Neural progenitor cell (in vitro differentiated cells): ENCODE results near the gene SCN1A. TPM values are rescaled to one million over a fixed set of nuclear protein-coding genes. Genes with fewer than 3 reads are reported as not detected.

Experiments
- DNase-seq: peaks from one replicate; pipeline ENCODE4 v3.0.0-alpha.2; 2016; ENCODE audit warnings: low spot score
- H2AFZ ChIP-seq: fragments of 200-600 bp; sonication (generic); replicated peaks from 2 replicates; pipeline ENCODE4 v1.6.1; 2016; ENCODE audit warnings: antibody characterized with exemption
- H3F3A ChIP-seq: fragments of 200-600 bp; sonication (generic); 2 replicates; pipeline ENCODE4 v1.6.1; 2016; ENCODE audit warnings: antibody characterized with exemption, low read depth
- H3K27ac ChIP-seq: fragments of 200-600 bp; sonication (generic); 2 replicates; pipeline ENCODE4 v1.5.1; 2016; ENCODE audit warnings: mild to moderate bottlenecking
- H3K27me3 ChIP-seq: fragments of 200-600 bp; sonication (generic); 2 replicates; pipeline ENCODE4 v1.6.1; 2016; ENCODE audit warnings: mild to moderate bottlenecking, moderate library complexity
- H3K36me3 ChIP-seq: fragments of 200-600 bp; sonication (generic); 2 replicates; pipeline ENCODE4 v1.5.1; 2016
- H3K4me1 ChIP-seq: fragments of 200-600 bp; sonication (generic); 2 replicates; pipeline ENCODE4 v1.6.1; 2016; ENCODE audit warnings: mixed run types
- H3K4me2 ChIP-seq: fragments of 200-600 bp; sonication (generic); 2 replicates; pipeline ENCODE4 v1.6.1; 2016
- H3K4me3 ChIP-seq: fragments of 200-600 bp; sonication (generic); 2 replicates; pipeline ENCODE4 v1.5.1; 2016
- H3K79me2 ChIP-seq: fragments of 200-600 bp; sonication (generic); 2 replicates; pipeline ENCODE4 v1.6.1; 2016; ENCODE audit warnings: low read depth
- H3K9ac ChIP-seq: fragments of 200-600 bp; sonication (generic); 2 replicates; pipeline ENCODE4 v1.6.1; 2016
- H3K9me3 ChIP-seq: fragments of 200-600 bp; sonication (generic); 2 replicates; pipeline ENCODE4 v1.5.1; 2016; ENCODE audit warnings: low read depth
- H4K20me1 ChIP-seq: fragments of 200-600 bp; sonication (generic); 2 replicates; pipeline ENCODE4 v1.6.1; 2016; ENCODE audit warnings: low read depth
- H3K27ac Mint-ChIP-seq: 3 replicates; pipeline ENCODE4 v1.8.0; 2021; ENCODE audit warnings: mixed read lengths
- H3K27me3 Mint-ChIP-seq: 2 replicates; pipeline ENCODE4 v1.8.0; 2022; ENCODE audit warnings: low read depth, mild to moderate bottlenecking, inconsistent platforms, moderate library complexity, mixed read lengths; ENCODE audit not compliant: insufficient read depth
- H3K36me3 Mint-ChIP-seq: 3 replicates; pipeline ENCODE4 v1.8.0; 2021; ENCODE audit warnings: mixed read lengths
- H3K4me1 Mint-ChIP-seq: 3 replicates; pipeline ENCODE4 v1.8.0; 2021; ENCODE audit warnings: mixed read lengths
- H3K4me3 Mint-ChIP-seq: 3 replicates; pipeline ENCODE4 v1.8.0; 2021; ENCODE audit warnings: mild to moderate bottlenecking, moderate library complexity, mixed read lengths
- H3K9me3 Mint-ChIP-seq: 3 replicates; pipeline ENCODE4 v1.8.0; 2020; ENCODE audit warnings: mixed read lengths
- EZH2 ChIP-seq: fragments of 200-600 bp; sonication (generic); IDR thresholded peaks from 2 replicates; pipeline ENCODE4 v1.6.1; 2017; ENCODE audit warnings: antibody characterized with exemption, mild to moderate bottlenecking, moderate library complexity
- EZH2phosphoT487 ChIP-seq: fragments of 200-600 bp; sonication (generic); IDR thresholded peaks from 2 replicates; pipeline ENCODE4 v1.6.1; 2017; ENCODE audit warnings: antibody characterized with exemption
- total RNA-seq: library from RNA; depleted of rRNA; stranded (reverse); fragments of >200 nt; gene quantifications from 2 replicates; pipeline ENCODE4 v1.2.3, GENCODE V29; 2015; ENCODE audit warnings: low replicate concordance
- TF ChIP-seq, protein P1 (sequence below): fragments of 200-600 bp; sonication (generic); IDR thresholded peaks from 2 replicates; pipeline ENCODE4 v1.5.1; 2017; ENCODE audit warnings: antibody characterized with exemption, mild to moderate bottlenecking

The SCN1A gene
- total RNA-seq, 1 donor from 2014 or later = 2.7 TPM

DNA sequence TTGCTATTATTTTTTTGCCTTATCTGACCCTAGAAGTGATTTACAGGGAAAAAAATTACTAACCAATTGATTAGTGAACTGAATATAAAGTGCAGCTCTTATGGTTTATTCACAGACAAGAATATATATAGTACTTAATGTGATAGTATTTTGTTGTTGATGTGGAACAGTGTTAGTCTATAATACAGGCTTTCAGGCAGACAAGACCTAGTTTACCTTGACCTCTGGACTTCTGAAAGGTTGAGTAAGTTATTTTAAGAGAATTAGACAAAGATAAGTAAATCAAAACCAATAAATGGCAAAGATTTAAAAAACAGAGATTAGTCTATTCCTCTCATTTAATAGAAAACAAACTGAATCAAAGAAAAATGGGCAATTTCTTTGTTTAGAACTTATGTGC lies 46.0 kb downstream of the SCN1A start:
- Histone ChIP-seq H3K9me3 (no peaks in the 10 kb centered on the region), H3K4me3 (no peak overlapping the region), H2AFZ (no peak overlapping the region), H3K36me3 (no peaks in the 10 kb centered on the region), H3K4me1 (no peaks in the 10 kb centered on the region), H3K79me2 (no peaks in the 10 kb centered on the region), H3F3A (no peaks in the 10 kb centered on the region), H3K9ac (no peak overlapping the region), H3K27me3 (no peaks in the 10 kb centered on the region), H4K20me1 (no peaks in the 10 kb centered on the region), H3K27ac (no peak overlapping the region), H3K4me2 (no peak overlapping the region)
- Mint-ChIP-seq H3K27ac (no peak overlapping the region), H3K4me3 (no peak overlapping the region), H3K4me1 (peaks cover 2% of the 10 kb centered on the region), H3K36me3 (no peaks in the 10 kb centered on the region), H3K9me3 (no peaks in the 10 kb centered on the region), H3K27me3 (peaks cover 2% of the 10 kb centered on the region)
- TF ChIP-seq, protein P1, sequence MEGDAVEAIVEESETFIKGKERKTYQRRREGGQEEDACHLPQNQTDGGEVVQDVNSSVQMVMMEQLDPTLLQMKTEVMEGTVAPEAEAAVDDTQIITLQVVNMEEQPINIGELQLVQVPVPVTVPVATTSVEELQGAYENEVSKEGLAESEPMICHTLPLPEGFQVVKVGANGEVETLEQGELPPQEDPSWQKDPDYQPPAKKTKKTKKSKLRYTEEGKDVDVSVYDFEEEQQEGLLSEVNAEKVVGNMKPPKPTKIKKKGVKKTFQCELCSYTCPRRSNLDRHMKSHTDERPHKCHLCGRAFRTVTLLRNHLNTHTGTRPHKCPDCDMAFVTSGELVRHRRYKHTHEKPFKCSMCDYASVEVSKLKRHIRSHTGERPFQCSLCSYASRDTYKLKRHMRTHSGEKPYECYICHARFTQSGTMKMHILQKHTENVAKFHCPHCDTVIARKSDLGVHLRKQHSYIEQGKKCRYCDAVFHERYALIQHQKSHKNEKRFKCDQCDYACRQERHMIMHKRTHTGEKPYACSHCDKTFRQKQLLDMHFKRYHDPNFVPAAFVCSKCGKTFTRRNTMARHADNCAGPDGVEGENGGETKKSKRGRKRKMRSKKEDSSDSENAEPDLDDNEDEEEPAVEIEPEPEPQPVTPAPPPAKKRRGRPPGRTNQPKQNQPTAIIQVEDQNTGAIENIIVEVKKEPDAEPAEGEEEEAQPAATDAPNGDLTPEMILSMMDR = no peak
- TF ChIP-seq EZH2 = no peak
- no peak for TF ChIP-seq EZH2phosphoT487
- DNase-seq = no peak

DNA sequence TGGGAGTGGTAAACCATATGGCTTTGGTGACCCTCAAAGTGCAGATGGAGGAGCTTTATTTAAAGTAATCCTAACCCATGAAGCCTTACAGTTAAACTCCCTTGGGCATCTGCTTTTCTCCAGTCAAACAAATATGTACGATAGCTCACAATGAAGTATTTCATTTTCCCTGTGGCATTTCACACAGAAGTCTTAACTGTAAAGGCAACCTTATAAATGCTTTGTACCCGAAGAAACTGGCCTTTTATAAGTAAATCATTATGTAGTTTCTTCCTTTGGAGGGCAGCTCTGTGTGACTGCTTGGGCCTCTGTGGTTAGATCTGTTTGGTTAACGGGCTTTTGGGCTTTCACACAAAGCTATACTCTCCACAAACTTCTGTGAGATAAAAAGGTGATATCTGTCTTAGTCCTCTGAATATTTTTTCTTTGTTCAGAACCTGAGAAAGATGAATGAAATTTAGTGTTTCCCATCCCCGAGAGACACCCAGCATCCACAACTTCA lies 46.6 kb downstream of the SCN1A start:
- Mint-ChIP-seq H3K4me1 (peaks cover 2% of the 10 kb centered on the region), H3K27me3 (peaks cover 2% of the 10 kb centered on the region), H3K36me3 (no peaks in the 10 kb centered on the region), H3K27ac (no peak overlapping the region), H3K4me3 (no peak overlapping the region), H3K9me3 (no peaks in the 10 kb centered on the region)
- no peaks in the 10 kb centered on the region for H3F3A ChIP-seq
- H3K4me3 ChIP-seq = no peak overlapping the region
- H3K27ac ChIP-seq = no peak overlapping the region
- H4K20me1 ChIP-seq = no peaks in the 10 kb centered on the region
- peak overlapping the region; percentile 58 for H2AFZ ChIP-seq
- H3K9ac ChIP-seq = no peak overlapping the region
- no peak for TF ChIP-seq EZH2
- H3K27me3 ChIP-seq = no peaks in the 10 kb centered on the region
- H3K4me2 ChIP-seq = no peak overlapping the region
- no peak for DNase-seq
- no peaks in the 10 kb centered on the region for H3K9me3 ChIP-seq
- no peaks in the 10 kb centered on the region for H3K79me2 ChIP-seq
- H3K4me1 ChIP-seq = no peaks in the 10 kb centered on the region
- no peaks in the 10 kb centered on the region for H3K36me3 ChIP-seq

DNA sequence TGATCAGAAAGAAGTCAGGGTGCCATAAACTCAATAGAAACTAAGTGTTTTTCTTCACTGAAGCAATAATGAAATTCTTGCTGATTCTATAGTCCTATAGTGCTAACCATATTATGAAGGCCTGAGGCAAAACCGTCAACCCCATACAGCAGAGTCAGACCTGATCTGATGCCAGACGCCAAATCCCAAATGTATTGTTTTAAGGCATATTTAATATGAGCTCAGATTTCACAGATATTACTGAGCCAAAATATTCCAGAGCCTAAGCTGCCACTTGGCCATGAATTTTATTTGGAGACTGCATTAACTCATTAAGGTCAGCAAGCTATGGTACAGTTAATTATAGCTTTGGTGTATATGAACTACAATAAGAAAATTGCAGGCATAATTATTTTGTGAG lies 53.4 kb downstream of the SCN1A start:
- no peak for DNase-seq
- Histone ChIP-seq H3K27me3 (no peaks in the 10 kb centered on the region), H3F3A (no peaks in the 10 kb centered on the region), H3K4me3 (no peak overlapping the region), H3K36me3 (no peaks in the 10 kb centered on the region), H3K4me1 (no peaks in the 10 kb centered on the region), H3K4me2 (no peak overlapping the region), H3K9ac (no peak overlapping the region), H4K20me1 (no peaks in the 10 kb centered on the region), H3K79me2 (no peaks in the 10 kb centered on the region), H3K9me3 (no peaks in the 10 kb centered on the region), H3K27ac (no peak overlapping the region), H2AFZ (no peak overlapping the region)
- Mint-ChIP-seq H3K4me3 (no peak overlapping the region), H3K4me1 (no peaks in the 10 kb centered on the region), H3K36me3 (no peaks in the 10 kb centered on the region), H3K27ac (no peak overlapping the region), H3K27me3 (peaks cover 2% of the 10 kb centered on the region), H3K9me3 (no peaks in the 10 kb centered on the region)
- TF ChIP-seq EZH2phosphoT487 (no peak), EZH2 (no peak)
- TF ChIP-seq, protein P1 = no peak

DNA sequence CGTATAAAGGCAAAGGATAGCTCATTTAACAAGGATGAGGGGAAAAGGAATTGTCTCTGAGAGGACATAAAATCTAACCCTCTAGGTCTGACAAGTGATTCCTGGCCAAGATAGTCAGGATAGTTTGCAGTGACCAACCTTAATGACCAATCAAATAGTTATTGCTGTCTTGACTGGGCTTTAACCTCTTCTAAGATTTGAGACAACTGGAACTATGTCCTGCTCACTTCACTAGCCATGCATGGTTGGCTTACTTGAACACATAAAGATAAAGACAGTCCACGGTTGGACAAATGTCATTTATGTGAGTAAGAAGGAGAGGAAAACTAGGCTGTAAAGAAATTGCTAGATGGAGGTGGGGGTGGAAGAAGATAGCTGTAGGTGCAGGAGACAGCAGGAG lies 53.8 kb downstream of the SCN1A start:
- Histone ChIP-seq H3K27ac (no peak overlapping the region), H3K4me3 (no peak overlapping the region), H3K27me3 (no peaks in the 10 kb centered on the region), H4K20me1 (no peaks in the 10 kb centered on the region), H3K4me2 (no peak overlapping the region), H3K36me3 (no peaks in the 10 kb centered on the region), H3K9me3 (no peaks in the 10 kb centered on the region), H3K4me1 (no peaks in the 10 kb centered on the region), H2AFZ (no peak overlapping the region), H3F3A (no peaks in the 10 kb centered on the region), H3K9ac (no peak overlapping the region), H3K79me2 (no peaks in the 10 kb centered on the region)
- no peaks in the 10 kb centered on the region for H3K9me3 Mint-ChIP-seq
- no peak overlapping the region for H3K4me3 Mint-ChIP-seq
- peaks cover 2% of the 10 kb centered on the region for H3K27me3 Mint-ChIP-seq
- DNase-seq = no peak
- no peaks in the 10 kb centered on the region for H3K4me1 Mint-ChIP-seq
- no peaks in the 10 kb centered on the region for H3K36me3 Mint-ChIP-seq
- TF ChIP-seq EZH2 (no peak), EZH2phosphoT487 (no peak)
- TF ChIP-seq, protein P1 = no peak
- no peak overlapping the region for H3K27ac Mint-ChIP-seq
